Fibroblast of lung (primary cell): Measurements from ENCODE around the gene TRIM32.

Source experiments
- EZH2 ChIP-seq: IDR thresholded peaks from 2 replicates; pipeline ENCODE4 v1.5.1; 2012; ENCODE audit warnings: low read length, control low read depth, mild to moderate bottlenecking; ENCODE audit errors: missing control alignments
- TF ChIP-seq, protein P1 (sequence below), 2 donors: IDR thresholded peaks in 1 of 2; conservative IDR thresholded peaks in 1 of 2; 1 replicate in 1 of 2; 2 replicates in 1 of 2; pipeline ENCODE4 v1.5.1; 2011 to 2012; ENCODE audit warnings: low read length in 2 of 2, control low read depth in 1 of 2, inconsistent platforms in 1 of 2, low read depth in 1 of 2, mild to moderate bottlenecking in 1 of 2

GRCh38 chr9:116703634-116704033, 16.5 kb downstream of the TRIM32 start:
- TF ChIP-seq, protein P1, sequence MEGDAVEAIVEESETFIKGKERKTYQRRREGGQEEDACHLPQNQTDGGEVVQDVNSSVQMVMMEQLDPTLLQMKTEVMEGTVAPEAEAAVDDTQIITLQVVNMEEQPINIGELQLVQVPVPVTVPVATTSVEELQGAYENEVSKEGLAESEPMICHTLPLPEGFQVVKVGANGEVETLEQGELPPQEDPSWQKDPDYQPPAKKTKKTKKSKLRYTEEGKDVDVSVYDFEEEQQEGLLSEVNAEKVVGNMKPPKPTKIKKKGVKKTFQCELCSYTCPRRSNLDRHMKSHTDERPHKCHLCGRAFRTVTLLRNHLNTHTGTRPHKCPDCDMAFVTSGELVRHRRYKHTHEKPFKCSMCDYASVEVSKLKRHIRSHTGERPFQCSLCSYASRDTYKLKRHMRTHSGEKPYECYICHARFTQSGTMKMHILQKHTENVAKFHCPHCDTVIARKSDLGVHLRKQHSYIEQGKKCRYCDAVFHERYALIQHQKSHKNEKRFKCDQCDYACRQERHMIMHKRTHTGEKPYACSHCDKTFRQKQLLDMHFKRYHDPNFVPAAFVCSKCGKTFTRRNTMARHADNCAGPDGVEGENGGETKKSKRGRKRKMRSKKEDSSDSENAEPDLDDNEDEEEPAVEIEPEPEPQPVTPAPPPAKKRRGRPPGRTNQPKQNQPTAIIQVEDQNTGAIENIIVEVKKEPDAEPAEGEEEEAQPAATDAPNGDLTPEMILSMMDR (conservative IDR thresholded peaks at IDR 0.05 in 1 of 2, IDR thresholded peaks at IDR 0.05 in 1 of 2; ENCODE audit: low read depth in 1 of 2, low read length in 2 of 2) = no peak
- TF ChIP-seq EZH2 = no peak
